WTC11 (cell line): ENCODE results near the gene TRIM17. TPM values are rescaled to one million over a fixed set of nuclear protein-coding genes. Genes with fewer than 3 reads are reported as not detected.

Experiments used
- ATAC-seq: fragments of 200-7000 bp; cut with Tn5 transposase; 2 replicates; pipeline ENCODE4 v1.10.0; 2021; ENCODE audit warnings: mild to moderate bottlenecking, moderate library complexity
- CTCF ChIA-PET: fragments of 300-600 bp; sonication (Branson Sonifier 250); formaldehyde crosslinking; loops from one replicate; lab custom pipeline; 2021; ENCODE audit warnings: antibody characterized with exemption; lab: Charles Lee
- POLR2A ChIA-PET: fragments of 350-600 bp; sonication (Branson Sonifier 250); formaldehyde crosslinking; loops from one replicate; lab custom pipeline; 2021; ENCODE audit warnings: antibody characterized with exemption; lab: Charles Lee
- DNase-seq: peaks from one replicate; pipeline ENCODE4 v3.0.0; 2021; ENCODE audit warnings: low spot score
- H3K27ac Mint-ChIP-seq: 2 replicates; pipeline ENCODE4 v1.8.0; 2021; ENCODE audit warnings: mixed read lengths
- H3K27me3 Mint-ChIP-seq: 2 replicates; pipeline ENCODE4 v1.8.0; 2021; ENCODE audit warnings: low read depth, mild to moderate bottlenecking, moderate library complexity, mixed read lengths
- H3K36me3 Mint-ChIP-seq: 2 replicates; pipeline ENCODE4 v1.8.0; 2021; ENCODE audit warnings: mixed read lengths
- H3K4me1 Mint-ChIP-seq: 2 replicates; pipeline ENCODE4 v1.8.0; 2022; ENCODE audit warnings: mixed read lengths
- H3K4me3 Mint-ChIP-seq: 2 replicates; pipeline ENCODE4 v1.8.0; 2021; ENCODE audit warnings: mild to moderate bottlenecking, moderate library complexity, mixed read lengths
- H3K9me3 Mint-ChIP-seq: 2 replicates; pipeline ENCODE4 v1.8.0; 2021; ENCODE audit warnings: mixed read lengths
- AR ChIP-seq: fragments of 250-450 bp; sonication (Bioruptor Pico); IDR thresholded peaks from 2 replicates; pipeline ENCODE4 v1.9.0; 2021; ENCODE audit warnings: mild to moderate bottlenecking
- E2F1 ChIP-seq: sonication (generic); formaldehyde crosslinking; IDR thresholded peaks from 2 replicates; pipeline ENCODE4 v1.8.0; 2022; ENCODE audit warnings: mild to moderate bottlenecking, missing genetic modification reagents
- KAT7 ChIP-seq: sonication (generic); formaldehyde crosslinking; IDR thresholded peaks from 2 replicates; pipeline ENCODE4 v1.8.1; 2023; ENCODE audit warnings: missing genetic modification reagents, mild to moderate bottlenecking, borderline replicate concordance
- NFE2L1 ChIP-seq: sonication (generic); formaldehyde crosslinking; IDR thresholded peaks from 2 replicates; pipeline ENCODE4 v1.8.1; 2023; ENCODE audit warnings: missing genetic modification reagents
- NFYB ChIP-seq: sonication (generic); formaldehyde crosslinking; conservative IDR thresholded peaks from 2 replicates; pipeline ENCODE4 v1.8.0; 2022; ENCODE audit warnings: low read depth, missing genetic modification reagents
- NR3C1 ChIP-seq: sonication (generic); formaldehyde crosslinking; conservative IDR thresholded peaks from 2 replicates; pipeline ENCODE4 v1.8.1; 2023; ENCODE audit warnings: low read depth, mild to moderate bottlenecking, missing genetic modification reagents
- PRRX2 ChIP-seq: fragments of 250-450 bp; sonication (Bioruptor Pico); IDR thresholded peaks from 2 replicates; pipeline ENCODE4 v1.8.0; 2021; ENCODE audit warnings: mild to moderate bottlenecking
- TCF7 ChIP-seq: sonication (generic); formaldehyde crosslinking; IDR thresholded peaks from 2 replicates; pipeline ENCODE4 v1.8.0; 2022; ENCODE audit warnings: mild to moderate bottlenecking, low read depth, missing genetic modification reagents, moderate library complexity
- TEAD4 ChIP-seq: sonication (generic); formaldehyde crosslinking; IDR thresholded peaks from 2 replicates; pipeline ENCODE4 v1.8.0; 2022; ENCODE audit warnings: mild to moderate bottlenecking, missing genetic modification reagents
- TP53 ChIP-seq: sonication (generic); formaldehyde crosslinking; IDR thresholded peaks from 2 replicates; pipeline ENCODE4 v1.8.1; 2023; ENCODE audit warnings: mild to moderate bottlenecking, missing genetic modification reagents
- ZNF138 ChIP-seq: sonication (generic); formaldehyde crosslinking; conservative IDR thresholded peaks from 2 replicates; pipeline ENCODE4 v1.8.1; 2022; ENCODE audit warnings: mild to moderate bottlenecking, moderate library complexity, missing genetic modification reagents
- ZNF416 ChIP-seq: fragments of 250-450 bp; sonication (Bioruptor Pico); IDR thresholded peaks from 2 replicates; pipeline ENCODE4 v1.9.0; 2021; ENCODE audit warnings: mild to moderate bottlenecking, inconsistent platforms
- ZNF671 ChIP-seq: fragments of 250-450 bp; sonication (Bioruptor Pico); IDR thresholded peaks from 2 replicates; pipeline ENCODE4 v1.8.0; 2021; ENCODE audit warnings: mild to moderate bottlenecking
- total RNA-seq: library from RNA; stranded (reverse); gene quantifications from 3 replicates; pipeline ENCODE4 v1.2.3, GENCODE V29; 2021
- TF ChIP-seq, protein P1 (sequence below): sonication (generic); formaldehyde crosslinking; IDR thresholded peaks from 2 replicates; pipeline ENCODE4 v1.8.1; 2023; ENCODE audit warnings: mild to moderate bottlenecking, missing genetic modification reagents, borderline replicate concordance
- TF ChIP-seq, protein P2 (sequence below): sonication (generic); formaldehyde crosslinking; IDR thresholded peaks from 2 replicates; pipeline ENCODE4 v1.8.1; 2022; ENCODE audit warnings: low read depth, missing genetic modification reagents, borderline replicate concordance
- TF ChIP-seq, protein P3 (sequence below): sonication (generic); formaldehyde crosslinking; IDR thresholded peaks from 2 replicates; pipeline ENCODE4 v1.8.1; 2023; ENCODE audit warnings: mild to moderate bottlenecking, missing genetic modification reagents

The TRIM17 gene
- total RNA-seq, 1 experiment from 2014 or later, result 2.6 TPM

- no peak for DNase-seq
- Mint-ChIP-seq H3K4me1 (0 out of 2 replicates have a peak, but pooled peaks cover 2% of the 10 kb centered on the region), H3K27ac (no peak overlapping the region), H3K36me3 (no peaks in the 10 kb centered on the region), H3K9me3 (no peaks in the 10 kb centered on the region), H3K27me3 (peaks cover 49% of the 10 kb centered on the region), H3K4me3 (no peak overlapping the region)
- POLR2A ChIA-PET, result no interaction called here
- TF ChIP-seq KAT7 (CRISPR knock-in tag) (no peak), NFYB (CRISPR knock-in tag) (no peak), PRRX2 (CRISPR knock-in tag) (no peak), ZNF416 (CRISPR knock-in tag) (no peak), ZNF138 (no peak), NFE2L1 (CRISPR knock-in tag) (no peak), TEAD4 (CRISPR knock-in tag) (no peak), TP53 (CRISPR knock-in tag) (no peak), TCF7 (CRISPR knock-in tag) (no peak), ZNF671 (no peak), E2F1 (CRISPR knock-in tag) (no peak), NR3C1 (CRISPR knock-in tag) (no peak), AR (no peak)
- TF ChIP-seq, protein P1, sequence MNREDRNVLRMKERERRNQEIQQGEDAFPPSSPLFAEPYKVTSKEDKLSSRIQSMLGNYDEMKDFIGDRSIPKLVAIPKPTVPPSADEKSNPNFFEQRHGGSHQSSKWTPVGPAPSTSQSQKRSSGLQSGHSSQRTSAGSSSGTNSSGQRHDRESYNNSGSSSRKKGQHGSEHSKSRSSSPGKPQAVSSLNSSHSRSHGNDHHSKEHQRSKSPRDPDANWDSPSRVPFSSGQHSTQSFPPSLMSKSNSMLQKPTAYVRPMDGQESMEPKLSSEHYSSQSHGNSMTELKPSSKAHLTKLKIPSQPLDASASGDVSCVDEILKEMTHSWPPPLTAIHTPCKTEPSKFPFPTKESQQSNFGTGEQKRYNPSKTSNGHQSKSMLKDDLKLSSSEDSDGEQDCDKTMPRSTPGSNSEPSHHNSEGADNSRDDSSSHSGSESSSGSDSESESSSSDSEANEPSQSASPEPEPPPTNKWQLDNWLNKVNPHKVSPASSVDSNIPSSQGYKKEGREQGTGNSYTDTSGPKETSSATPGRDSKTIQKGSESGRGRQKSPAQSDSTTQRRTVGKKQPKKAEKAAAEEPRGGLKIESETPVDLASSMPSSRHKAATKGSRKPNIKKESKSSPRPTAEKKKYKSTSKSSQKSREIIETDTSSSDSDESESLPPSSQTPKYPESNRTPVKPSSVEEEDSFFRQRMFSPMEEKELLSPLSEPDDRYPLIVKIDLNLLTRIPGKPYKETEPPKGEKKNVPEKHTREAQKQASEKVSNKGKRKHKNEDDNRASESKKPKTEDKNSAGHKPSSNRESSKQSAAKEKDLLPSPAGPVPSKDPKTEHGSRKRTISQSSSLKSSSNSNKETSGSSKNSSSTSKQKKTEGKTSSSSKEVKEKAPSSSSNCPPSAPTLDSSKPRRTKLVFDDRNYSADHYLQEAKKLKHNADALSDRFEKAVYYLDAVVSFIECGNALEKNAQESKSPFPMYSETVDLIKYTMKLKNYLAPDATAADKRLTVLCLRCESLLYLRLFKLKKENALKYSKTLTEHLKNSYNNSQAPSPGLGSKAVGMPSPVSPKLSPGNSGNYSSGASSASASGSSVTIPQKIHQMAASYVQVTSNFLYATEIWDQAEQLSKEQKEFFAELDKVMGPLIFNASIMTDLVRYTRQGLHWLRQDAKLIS, result no peak
- TF ChIP-seq, protein P2, sequence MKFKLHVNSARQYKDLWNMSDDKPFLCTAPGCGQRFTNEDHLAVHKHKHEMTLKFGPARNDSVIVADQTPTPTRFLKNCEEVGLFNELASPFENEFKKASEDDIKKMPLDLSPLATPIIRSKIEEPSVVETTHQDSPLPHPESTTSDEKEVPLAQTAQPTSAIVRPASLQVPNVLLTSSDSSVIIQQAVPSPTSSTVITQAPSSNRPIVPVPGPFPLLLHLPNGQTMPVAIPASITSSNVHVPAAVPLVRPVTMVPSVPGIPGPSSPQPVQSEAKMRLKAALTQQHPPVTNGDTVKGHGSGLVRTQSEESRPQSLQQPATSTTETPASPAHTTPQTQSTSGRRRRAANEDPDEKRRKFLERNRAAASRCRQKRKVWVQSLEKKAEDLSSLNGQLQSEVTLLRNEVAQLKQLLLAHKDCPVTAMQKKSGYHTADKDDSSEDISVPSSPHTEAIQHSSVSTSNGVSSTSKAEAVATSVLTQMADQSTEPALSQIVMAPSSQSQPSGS (CRISPR knock-in tag), result no peak
- TF ChIP-seq, protein P3, sequence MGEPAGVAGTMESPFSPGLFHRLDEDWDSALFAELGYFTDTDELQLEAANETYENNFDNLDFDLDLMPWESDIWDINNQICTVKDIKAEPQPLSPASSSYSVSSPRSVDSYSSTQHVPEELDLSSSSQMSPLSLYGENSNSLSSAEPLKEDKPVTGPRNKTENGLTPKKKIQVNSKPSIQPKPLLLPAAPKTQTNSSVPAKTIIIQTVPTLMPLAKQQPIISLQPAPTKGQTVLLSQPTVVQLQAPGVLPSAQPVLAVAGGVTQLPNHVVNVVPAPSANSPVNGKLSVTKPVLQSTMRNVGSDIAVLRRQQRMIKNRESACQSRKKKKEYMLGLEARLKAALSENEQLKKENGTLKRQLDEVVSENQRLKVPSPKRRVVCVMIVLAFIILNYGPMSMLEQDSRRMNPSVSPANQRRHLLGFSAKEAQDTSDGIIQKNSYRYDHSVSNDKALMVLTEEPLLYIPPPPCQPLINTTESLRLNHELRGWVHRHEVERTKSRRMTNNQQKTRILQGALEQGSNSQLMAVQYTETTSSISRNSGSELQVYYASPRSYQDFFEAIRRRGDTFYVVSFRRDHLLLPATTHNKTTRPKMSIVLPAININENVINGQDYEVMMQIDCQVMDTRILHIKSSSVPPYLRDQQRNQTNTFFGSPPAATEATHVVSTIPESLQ (CRISPR knock-in tag), result no peak
- no peak for ATAC-seq
- CTCF ChIA-PET, result no interaction called here
These were observed 31.4 kb downstream of the TRIM17 start for GRCh38 chr1:228385232-228385631.
